Activated CD8-positive, alpha-beta T cell treated with anti-CD3 and anti-CD28 coated beads for 36 hours (primary cell): Measurements from ENCODE around the gene CDH15. TPM values are rescaled to one million over a fixed set of nuclear protein-coding genes. Genes with fewer than 3 reads are reported as not detected.
A peak's percentile ranks its signal among the peaks of the same experiment; 100 is the strongest.

Experiments
- ATAC-seq: fragments of 200-7000 bp; cut with Tn5 transposase; one replicate; pipeline ENCODE4 v1.10.0; 2021; ENCODE audit warnings: mild to moderate bottlenecking, moderate library complexity
- CTCF ChIA-PET: fragments of 350-600 bp; sonication (Branson Sonifier 250); formaldehyde crosslinking; loops from one replicate; lab custom pipeline; 2021; ENCODE audit warnings: antibody characterized with exemption; lab: Charles Lee
- POLR2A ChIA-PET: fragments of 350-600 bp; sonication (Branson Sonifier 250); formaldehyde crosslinking; loops from one replicate; lab custom pipeline; 2021; ENCODE audit warnings: antibody characterized with exemption; lab: Charles Lee
- DNase-seq: peaks from one replicate; pipeline ENCODE4 v3.0.0-alpha.2; 2020
- H3K27ac Mint-ChIP-seq: one replicate; pipeline ENCODE4 v1.8.0; 2021; ENCODE audit warnings: mild to moderate bottlenecking, mixed read lengths
- H3K27me3 Mint-ChIP-seq: one replicate; pipeline ENCODE4 v1.8.0; 2021; ENCODE audit warnings: mixed read lengths
- H3K36me3 Mint-ChIP-seq: one replicate; pipeline ENCODE4 v1.8.0; 2021; ENCODE audit warnings: low read depth, mixed read lengths
- H3K4me1 Mint-ChIP-seq: one replicate; pipeline ENCODE4 v1.8.0; 2021; ENCODE audit warnings: low read depth, mixed read lengths
- H3K4me3 Mint-ChIP-seq: one replicate; pipeline ENCODE4 v1.8.0; 2021; ENCODE audit warnings: mild to moderate bottlenecking, moderate library complexity, mixed read lengths
- H3K9me3 Mint-ChIP-seq: one replicate; pipeline ENCODE4 v1.8.0; 2021; ENCODE audit warnings: mixed read lengths
- intact Hi-C: fragments of 100-400 bp; cut with micrococcal nuclease; formaldehyde crosslinking; loops from one replicate; pipeline ENCODE4 v1.10.0; 2022
- total RNA-seq, 2 experiments: library from RNA; stranded (reverse); gene quantifications; one replicate each; pipeline ENCODE4 v1.2.3, GENCODE V29; 2021
- TF ChIP-seq, protein P1 (sequence below): fragments of 200-600 bp; IDR thresholded peaks from one replicate; pipeline ENCODE4 v1.8.0; 2022; ENCODE audit warnings: antibody characterized with exemption, mild to moderate bottlenecking

CDH15 gene, protein sequence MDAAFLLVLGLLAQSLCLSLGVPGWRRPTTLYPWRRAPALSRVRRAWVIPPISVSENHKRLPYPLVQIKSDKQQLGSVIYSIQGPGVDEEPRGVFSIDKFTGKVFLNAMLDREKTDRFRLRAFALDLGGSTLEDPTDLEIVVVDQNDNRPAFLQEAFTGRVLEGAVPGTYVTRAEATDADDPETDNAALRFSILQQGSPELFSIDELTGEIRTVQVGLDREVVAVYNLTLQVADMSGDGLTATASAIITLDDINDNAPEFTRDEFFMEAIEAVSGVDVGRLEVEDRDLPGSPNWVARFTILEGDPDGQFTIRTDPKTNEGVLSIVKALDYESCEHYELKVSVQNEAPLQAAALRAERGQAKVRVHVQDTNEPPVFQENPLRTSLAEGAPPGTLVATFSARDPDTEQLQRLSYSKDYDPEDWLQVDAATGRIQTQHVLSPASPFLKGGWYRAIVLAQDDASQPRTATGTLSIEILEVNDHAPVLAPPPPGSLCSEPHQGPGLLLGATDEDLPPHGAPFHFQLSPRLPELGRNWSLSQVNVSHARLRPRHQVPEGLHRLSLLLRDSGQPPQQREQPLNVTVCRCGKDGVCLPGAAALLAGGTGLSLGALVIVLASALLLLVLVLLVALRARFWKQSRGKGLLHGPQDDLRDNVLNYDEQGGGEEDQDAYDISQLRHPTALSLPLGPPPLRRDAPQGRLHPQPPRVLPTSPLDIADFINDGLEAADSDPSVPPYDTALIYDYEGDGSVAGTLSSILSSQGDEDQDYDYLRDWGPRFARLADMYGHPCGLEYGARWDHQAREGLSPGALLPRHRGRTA
- not detected for total RNA-seq

DNA sequence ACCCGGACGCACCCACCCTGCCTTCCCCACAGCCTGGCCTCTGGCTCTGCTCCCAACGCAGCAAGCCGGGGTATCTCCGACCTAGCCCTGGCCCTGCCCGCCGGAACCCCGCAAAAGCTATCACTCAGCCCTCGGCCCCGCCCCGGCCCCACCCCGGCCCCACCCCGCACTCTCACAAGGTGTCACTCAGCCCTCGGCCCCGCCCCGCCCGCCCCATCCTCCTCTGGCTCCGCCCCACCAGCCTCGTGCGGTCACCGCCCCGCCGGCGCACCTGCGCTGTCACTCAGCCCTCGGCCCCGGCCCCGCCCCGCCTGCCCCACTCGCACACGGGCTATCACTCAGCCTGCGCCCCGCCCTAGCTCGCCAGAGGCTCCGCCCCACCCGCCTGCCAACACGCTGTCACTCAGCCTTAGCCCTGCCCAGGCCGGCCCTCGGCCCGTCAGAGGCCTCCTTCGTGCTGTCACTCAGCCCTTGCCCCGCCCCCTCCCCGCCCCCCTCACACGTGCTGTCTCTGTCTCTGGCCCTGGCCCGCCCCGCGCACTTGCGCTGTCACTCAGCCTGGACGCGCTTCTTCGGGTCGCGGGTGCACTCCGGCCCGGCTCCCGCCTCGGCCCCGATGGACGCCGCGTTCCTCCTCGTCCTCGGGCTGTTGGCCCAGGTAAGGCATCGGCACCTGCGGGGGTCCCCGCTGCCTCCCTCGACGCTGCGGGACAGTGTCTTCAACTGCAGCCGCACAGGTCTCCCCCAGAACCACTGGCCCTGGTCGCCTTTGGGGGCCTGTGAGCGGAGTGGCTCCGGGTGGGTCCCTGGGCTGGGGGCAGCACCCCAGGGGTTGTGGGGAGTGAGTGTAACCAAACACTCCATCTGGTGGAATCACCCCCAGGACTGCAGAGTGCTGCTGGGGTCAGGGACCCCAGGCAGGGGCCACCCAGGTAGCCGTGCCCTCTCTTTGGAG, at the start of gene CDH15:
Gene CDH15 (plus strand): TSS at position 533 of the 955 bp plus-strand sequence. CDS start 84 bp downstream, at position 617.
- Mint-ChIP-seq H3K27me3 (peaks cover 2% of the 10 kb centered on the region), H3K4me1 (peaks cover 9% of the 10 kb centered on the region), H3K36me3 (no peaks in the 10 kb centered on the region), H3K4me3 (peak within 1 kb of the TSS; percentile 48), H3K9me3 (no peaks in the 10 kb centered on the region), H3K27ac (no peak within 1 kb of the TSS)
- peak; percentile 98 for DNase-seq
- ATAC-seq = peak; percentile 96
- intact Hi-C loops = loop anchor here (10.0 kb wide), 1 partner anchor 347 kb away; no protein-coding TSS in a partner anchor
- ChIA-PET CTCF (interaction anchor here (0.7 to 1.6 kb wide), 5 partner anchors 45 to 359 kb away, joined by 3 to 4 read pairs (median 3); partner anchors contain the start of genes APRT and ZNF778), POLR2A (interaction anchor here (1.2 kb wide), 1 partner anchor 361 kb away, joined by 3 read pairs; no protein-coding TSS in a partner anchor)
- TF ChIP-seq, protein P1, sequence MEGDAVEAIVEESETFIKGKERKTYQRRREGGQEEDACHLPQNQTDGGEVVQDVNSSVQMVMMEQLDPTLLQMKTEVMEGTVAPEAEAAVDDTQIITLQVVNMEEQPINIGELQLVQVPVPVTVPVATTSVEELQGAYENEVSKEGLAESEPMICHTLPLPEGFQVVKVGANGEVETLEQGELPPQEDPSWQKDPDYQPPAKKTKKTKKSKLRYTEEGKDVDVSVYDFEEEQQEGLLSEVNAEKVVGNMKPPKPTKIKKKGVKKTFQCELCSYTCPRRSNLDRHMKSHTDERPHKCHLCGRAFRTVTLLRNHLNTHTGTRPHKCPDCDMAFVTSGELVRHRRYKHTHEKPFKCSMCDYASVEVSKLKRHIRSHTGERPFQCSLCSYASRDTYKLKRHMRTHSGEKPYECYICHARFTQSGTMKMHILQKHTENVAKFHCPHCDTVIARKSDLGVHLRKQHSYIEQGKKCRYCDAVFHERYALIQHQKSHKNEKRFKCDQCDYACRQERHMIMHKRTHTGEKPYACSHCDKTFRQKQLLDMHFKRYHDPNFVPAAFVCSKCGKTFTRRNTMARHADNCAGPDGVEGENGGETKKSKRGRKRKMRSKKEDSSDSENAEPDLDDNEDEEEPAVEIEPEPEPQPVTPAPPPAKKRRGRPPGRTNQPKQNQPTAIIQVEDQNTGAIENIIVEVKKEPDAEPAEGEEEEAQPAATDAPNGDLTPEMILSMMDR = no peak

DNA sequence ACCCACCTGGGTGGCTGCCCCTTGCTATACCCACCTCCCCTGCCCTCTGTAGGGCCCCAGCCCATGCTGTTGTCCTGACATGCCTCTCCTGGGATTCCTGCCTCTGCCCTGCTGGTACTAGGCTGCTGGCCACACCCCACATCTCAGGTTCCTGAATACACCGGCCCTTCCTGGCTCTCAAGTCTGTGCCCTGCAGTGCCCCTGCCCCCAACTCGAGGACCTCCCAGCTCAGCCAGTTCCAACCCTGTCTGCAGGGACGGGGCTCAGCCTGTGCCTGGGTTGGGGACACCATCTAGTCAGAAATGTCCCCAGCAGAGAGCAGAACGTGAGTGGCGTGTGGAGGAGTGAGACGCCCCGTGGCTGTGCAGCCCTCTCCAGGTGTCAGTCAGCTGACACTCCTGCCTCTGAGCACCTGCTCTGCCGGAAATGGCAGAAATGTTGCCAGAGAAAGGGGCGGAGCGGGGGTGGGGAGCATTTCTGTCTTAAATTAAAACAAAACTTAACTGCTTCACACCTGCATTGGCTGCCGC, 49.2 kb upstream of the CDH15 start:
- Mint-ChIP-seq H3K4me1 (peaks cover 19% of the 10 kb centered on the region), H3K27ac (peak overlapping the region; percentile 77), H3K27me3 (no peaks in the 10 kb centered on the region), H3K36me3 (peaks cover 24% of the 10 kb centered on the region), H3K9me3 (no peaks in the 10 kb centered on the region), H3K4me3 (no peak overlapping the region)
- POLR2A ChIA-PET = interaction anchor here (1.0 kb wide), 1 partner anchor 26 kb away, joined by 3 read pairs; no protein-coding TSS in a partner anchor
- TF ChIP-seq, protein P1 = no peak
- DNase-seq (peak; percentile 77), ATAC-seq (peak; percentile 80)
- CTCF ChIA-PET = no interaction called here
- intact Hi-C loops = no loop called here

DNA sequence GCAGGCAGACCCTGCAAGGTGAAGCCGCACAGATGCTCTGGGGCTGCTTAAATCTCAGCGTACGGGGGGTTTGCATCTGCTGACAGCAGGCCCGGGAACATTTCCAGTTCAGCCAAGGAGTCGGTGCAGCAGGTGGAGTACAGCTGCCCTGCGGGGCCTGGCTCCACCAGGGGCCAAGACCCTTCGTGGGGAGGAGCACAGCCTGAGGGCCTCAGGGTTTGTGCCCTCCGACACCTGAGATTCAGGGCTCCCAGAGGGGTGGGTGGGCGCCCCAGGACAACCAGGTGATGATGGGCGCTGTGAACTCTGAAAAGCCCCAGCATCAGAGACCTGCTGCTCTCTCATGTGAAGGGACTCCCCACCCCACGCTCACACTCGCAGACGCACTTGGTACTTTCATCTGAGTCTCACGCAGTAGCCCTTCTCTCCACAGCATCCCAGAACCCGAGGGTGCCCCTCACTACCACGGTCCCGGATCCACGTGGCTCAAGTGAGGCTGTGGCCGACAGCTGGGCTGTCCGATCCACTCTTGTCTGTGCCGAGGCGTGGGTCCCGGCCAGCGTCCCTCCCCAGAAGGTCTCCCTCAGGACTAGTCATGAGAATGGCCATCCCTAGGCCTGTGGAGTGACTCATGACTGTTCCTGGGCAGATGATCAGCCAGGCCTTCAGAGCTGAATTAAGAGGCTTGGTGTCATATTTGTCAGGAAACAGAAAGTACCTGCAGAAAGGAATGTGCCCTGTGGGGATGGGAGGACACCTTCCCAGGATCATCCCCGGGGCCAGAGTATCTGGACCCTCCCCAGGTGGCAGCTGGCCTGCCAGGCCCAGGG, 48.3 kb upstream of the CDH15 start:
- Mint-ChIP-seq H3K27ac (peak overlapping the region; percentile 77), H3K36me3 (peaks cover 24% of the 10 kb centered on the region), H3K27me3 (no peaks in the 10 kb centered on the region), H3K9me3 (no peaks in the 10 kb centered on the region), H3K4me1 (peaks cover 23% of the 10 kb centered on the region), H3K4me3 (no peak overlapping the region)
- intact Hi-C loops = no loop called here
- TF ChIP-seq, protein P1 = no peak
- DNase-seq (no peak), ATAC-seq (no peak)
- ChIA-PET CTCF (no interaction called here), POLR2A (interaction anchor here (0.7 to 1.0 kb wide), 2 partner anchors 26 to 342 kb away, joined by 3 read pairs; no protein-coding TSS in a partner anchor)

DNA sequence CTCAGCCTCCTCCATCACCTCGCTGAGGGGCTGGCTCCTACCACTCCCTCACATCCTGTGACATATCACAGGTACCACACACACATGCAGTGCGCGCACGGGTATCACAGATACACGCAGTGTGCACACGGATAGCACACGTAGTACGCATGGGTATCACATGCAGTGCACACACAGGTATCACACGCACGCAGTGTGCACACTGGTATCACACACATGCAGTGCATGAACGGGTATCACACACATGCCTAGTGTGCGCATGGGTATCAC, 47.8 kb upstream of the CDH15 start:
- Mint-ChIP-seq H3K9me3 (no peaks in the 10 kb centered on the region), H3K27ac (peak overlapping the region; percentile 49), H3K4me1 (peaks cover 24% of the 10 kb centered on the region), H3K4me3 (no peak overlapping the region), H3K27me3 (no peaks in the 10 kb centered on the region), H3K36me3 (peaks cover 26% of the 10 kb centered on the region)
- ATAC-seq (no peak), DNase-seq (no peak)
- TF ChIP-seq, protein P1 = no peak
- intact Hi-C loops = no loop called here
- ChIA-PET CTCF (no interaction called here), POLR2A (interaction anchor here (0.7 kb wide), 1 partner anchor 342 kb away, joined by 3 read pairs; no protein-coding TSS in a partner anchor)
